ENCODE results near the gene FAT4. TPM values are rescaled to one million over a fixed set of nuclear protein-coding genes. Genes with fewer than 3 reads are reported as not detected.

FAT4 gene
- total RNA-seq, 2 experiments from 2014 or later = not detected

DNA sequence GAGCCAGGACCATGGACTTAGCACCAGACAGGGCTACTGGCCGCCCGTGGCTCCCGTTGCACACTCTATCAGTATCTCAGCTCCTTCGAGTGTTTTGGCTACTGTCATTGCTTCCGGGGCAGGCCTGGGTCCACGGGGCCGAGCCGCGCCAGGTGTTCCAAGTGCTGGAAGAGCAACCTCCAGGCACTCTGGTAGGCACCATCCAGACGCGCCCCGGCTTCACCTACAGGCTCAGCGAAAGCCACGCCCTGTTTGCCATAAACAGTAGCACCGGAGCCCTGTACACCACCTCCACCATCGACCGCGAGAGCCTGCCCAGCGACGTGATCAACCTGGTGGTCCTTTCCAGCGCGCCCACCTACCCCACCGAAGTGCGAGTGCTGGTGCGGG lies 1.6 kb downstream of the FAT4 start:
- ChIA-PET POLR2A (no interaction called here), CTCF (no interaction called here)
- Mint-ChIP-seq H3K4me3 (peak overlapping the region; percentile 51), H3K27ac (no peak overlapping the region), H3K4me1 (ENCODE audit: low read depth) (peaks cover 33% of the 10 kb centered on the region), H3K9me3 (no peaks in the 10 kb centered on the region), H3K27me3 (peaks cover 61% of the 10 kb centered on the region), H3K36me3 (ENCODE audit: low read depth) (no peaks in the 10 kb centered on the region)
- intact Hi-C loops (cut with micrococcal nuclease) = loop anchor here (10.0 kb wide), 1 partner anchor 418 kb away; no protein-coding TSS in a partner anchor
- TF ChIP-seq, protein P1, sequence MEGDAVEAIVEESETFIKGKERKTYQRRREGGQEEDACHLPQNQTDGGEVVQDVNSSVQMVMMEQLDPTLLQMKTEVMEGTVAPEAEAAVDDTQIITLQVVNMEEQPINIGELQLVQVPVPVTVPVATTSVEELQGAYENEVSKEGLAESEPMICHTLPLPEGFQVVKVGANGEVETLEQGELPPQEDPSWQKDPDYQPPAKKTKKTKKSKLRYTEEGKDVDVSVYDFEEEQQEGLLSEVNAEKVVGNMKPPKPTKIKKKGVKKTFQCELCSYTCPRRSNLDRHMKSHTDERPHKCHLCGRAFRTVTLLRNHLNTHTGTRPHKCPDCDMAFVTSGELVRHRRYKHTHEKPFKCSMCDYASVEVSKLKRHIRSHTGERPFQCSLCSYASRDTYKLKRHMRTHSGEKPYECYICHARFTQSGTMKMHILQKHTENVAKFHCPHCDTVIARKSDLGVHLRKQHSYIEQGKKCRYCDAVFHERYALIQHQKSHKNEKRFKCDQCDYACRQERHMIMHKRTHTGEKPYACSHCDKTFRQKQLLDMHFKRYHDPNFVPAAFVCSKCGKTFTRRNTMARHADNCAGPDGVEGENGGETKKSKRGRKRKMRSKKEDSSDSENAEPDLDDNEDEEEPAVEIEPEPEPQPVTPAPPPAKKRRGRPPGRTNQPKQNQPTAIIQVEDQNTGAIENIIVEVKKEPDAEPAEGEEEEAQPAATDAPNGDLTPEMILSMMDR (IDR thresholded peaks at IDR 0.05) = no peak
- peak; percentile 4 for DNase-seq
- no peak for ATAC-seq

DNA sequence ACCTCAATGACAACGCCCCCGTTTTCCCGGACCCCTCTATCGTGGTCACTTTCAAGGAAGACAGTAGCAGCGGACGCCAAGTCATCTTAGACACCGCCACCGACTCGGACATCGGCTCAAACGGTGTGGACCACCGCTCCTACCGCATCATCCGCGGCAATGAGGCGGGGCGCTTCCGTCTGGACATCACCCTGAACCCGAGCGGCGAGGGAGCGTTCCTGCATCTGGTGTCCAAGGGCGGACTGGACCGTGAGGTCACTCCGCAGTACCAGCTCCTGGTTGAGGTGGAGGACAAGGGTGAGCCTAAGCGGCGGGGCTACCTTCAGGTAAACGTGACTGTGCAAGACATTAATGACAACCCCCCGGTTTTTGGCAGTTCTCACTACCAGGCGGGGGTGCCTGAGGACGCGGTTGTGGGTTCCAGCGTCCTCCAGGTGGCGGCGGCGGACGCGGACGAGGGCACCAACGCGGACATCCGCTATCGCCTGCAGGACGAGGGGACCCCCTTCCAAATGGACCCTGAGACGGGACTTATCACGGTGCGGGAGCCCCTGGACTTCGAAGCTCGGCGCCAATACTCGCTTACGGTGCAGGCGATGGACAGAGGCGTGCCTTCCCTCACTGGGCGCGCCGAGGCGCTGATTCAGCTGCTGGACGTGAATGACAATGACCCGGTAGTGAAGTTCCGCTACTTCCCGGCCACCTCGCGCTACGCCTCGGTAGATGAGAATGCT lies 2.2 kb downstream of the FAT4 start:
- TF ChIP-seq, protein P1 (IDR thresholded peaks at IDR 0.05) = no peak
- no peak for DNase-seq
- H3K27ac Mint-ChIP-seq = no peak overlapping the region
- ATAC-seq = no peak
- no peaks in the 10 kb centered on the region for H3K36me3 Mint-ChIP-seq (ENCODE audit: low read depth)
- H3K9me3 Mint-ChIP-seq = no peaks in the 10 kb centered on the region
- peak overlapping the region; percentile 51 for H3K4me3 Mint-ChIP-seq
- intact Hi-C loops (cut with micrococcal nuclease) = loop anchor here (10.0 kb wide), 1 partner anchor 418 kb away; no protein-coding TSS in a partner anchor
- H3K4me1 Mint-ChIP-seq (ENCODE audit: low read depth) = peaks cover 33% of the 10 kb centered on the region
- POLR2A ChIA-PET = interaction anchor here (0.6 kb wide), 1 partner anchor 90 kb away, joined by 3 read pairs; no protein-coding TSS in a partner anchor
- CTCF ChIA-PET = no interaction called here
- H3K27me3 Mint-ChIP-seq = peaks cover 59% of the 10 kb centered on the region

DNA sequence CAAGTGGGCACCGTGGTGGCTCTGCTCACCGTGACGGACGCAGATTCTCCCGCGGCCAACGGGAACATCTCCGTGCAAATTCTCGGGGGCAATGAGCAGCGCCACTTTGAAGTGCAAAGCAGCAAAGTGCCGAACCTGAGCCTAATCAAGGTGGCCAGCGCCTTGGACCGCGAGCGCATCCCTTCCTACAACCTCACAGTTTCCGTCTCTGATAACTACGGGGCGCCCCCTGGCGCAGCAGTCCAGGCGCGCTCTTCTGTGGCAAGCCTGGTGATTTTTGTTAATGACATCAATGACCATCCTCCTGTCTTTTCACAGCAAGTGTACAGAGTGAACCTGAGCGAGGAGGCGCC lies 2.7 kb downstream of the FAT4 start:
- Mint-ChIP-seq H3K4me1 (ENCODE audit: low read depth) (peaks cover 33% of the 10 kb centered on the region), H3K9me3 (no peaks in the 10 kb centered on the region), H3K27me3 (peaks cover 57% of the 10 kb centered on the region), H3K4me3 (no peak overlapping the region), H3K36me3 (ENCODE audit: low read depth) (no peaks in the 10 kb centered on the region), H3K27ac (no peak overlapping the region)
- POLR2A ChIA-PET = no interaction called here
- CTCF ChIA-PET = no interaction called here
- no peak for ATAC-seq
- intact Hi-C loops (cut with micrococcal nuclease) = loop anchor here (10.0 kb wide), 1 partner anchor 417 kb away; no protein-coding TSS in a partner anchor
- peak; percentile 14 for DNase-seq
- TF ChIP-seq, protein P1 (IDR thresholded peaks at IDR 0.05) = no peak

- H3K4me1 Mint-ChIP-seq (ENCODE audit: low read depth) = peaks cover 28% of the 10 kb centered on the region
- CTCF ChIA-PET = no interaction called here
- H3K27ac Mint-ChIP-seq = no peak overlapping the region
- peaks cover 49% of the 10 kb centered on the region for H3K27me3 Mint-ChIP-seq
- H3K9me3 Mint-ChIP-seq = no peaks in the 10 kb centered on the region
- TF ChIP-seq, protein P1 (IDR thresholded peaks at IDR 0.05) = no peak
- no peak overlapping the region for H3K4me3 Mint-ChIP-seq
- ATAC-seq = no peak
- intact Hi-C loops (cut with micrococcal nuclease) = loop anchor here (10.0 kb wide), 1 partner anchor 415 kb away; no protein-coding TSS in a partner anchor
- DNase-seq = no peak
- H3K36me3 Mint-ChIP-seq (ENCODE audit: low read depth) = no peaks in the 10 kb centered on the region
- POLR2A ChIA-PET = no interaction called here
These were observed 4.6 kb downstream of the FAT4 start for GRCh38 chr4:125319311-125319710.

- Mint-ChIP-seq H3K27ac (no peak overlapping the region), H3K4me3 (no peak overlapping the region), H3K36me3 (ENCODE audit: low read depth) (no peaks in the 10 kb centered on the region), H3K27me3 (peaks cover 28% of the 10 kb centered on the region), H3K9me3 (no peaks in the 10 kb centered on the region), H3K4me1 (ENCODE audit: low read depth) (peaks cover 7% of the 10 kb centered on the region)
- DNase-seq (no peak), ATAC-seq (no peak)
- ChIA-PET POLR2A (no interaction called here), CTCF (interaction anchor here (0.6 kb wide), 1 partner anchor 8 kb away, joined by 3 read pairs; no protein-coding TSS in a partner anchor)
- intact Hi-C loops (cut with micrococcal nuclease) = no loop called here
- TF ChIP-seq, protein P1 (IDR thresholded peaks at IDR 0.05) = no peak
These were observed 7.1 kb downstream of the FAT4 start for GRCh38 chr4:125321709-125322365.

Data from activated CD8-positive, alpha-beta T cell treated with anti-CD3 and anti-CD28 coated beads for 36 hours (primary cell).